ENCODE results near the gene EVI2A. TPM values are rescaled to one million over a fixed set of nuclear protein-coding genes. Genes with fewer than 3 reads are reported as not detected.

EVI2A gene
- total RNA-seq, 1 donor = 13.7 TPM

DNA sequence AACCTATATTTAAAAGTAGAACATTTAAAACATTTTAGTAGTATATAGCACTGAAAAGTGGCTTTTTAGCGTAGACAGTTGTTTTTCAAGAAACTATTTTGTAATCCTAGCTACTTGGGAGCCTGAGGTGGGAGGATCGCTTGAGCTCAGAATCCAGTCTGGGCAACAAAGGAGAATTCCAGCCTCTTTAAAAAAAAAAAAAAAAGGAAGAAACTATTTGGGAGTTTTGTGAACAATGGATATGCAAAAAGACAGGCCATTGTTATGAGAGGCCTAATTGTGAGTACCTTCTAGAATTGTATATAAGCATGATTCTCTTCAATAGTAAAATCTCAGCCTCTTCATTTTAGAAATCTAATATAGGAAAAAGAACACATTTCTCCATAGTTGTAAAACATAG is 42.0 kb downstream of the EVI2A start:
- no peak for DNase-seq (ENCODE audit: low read depth in 2 of 3, low spot score in 2 of 3)

DNA sequence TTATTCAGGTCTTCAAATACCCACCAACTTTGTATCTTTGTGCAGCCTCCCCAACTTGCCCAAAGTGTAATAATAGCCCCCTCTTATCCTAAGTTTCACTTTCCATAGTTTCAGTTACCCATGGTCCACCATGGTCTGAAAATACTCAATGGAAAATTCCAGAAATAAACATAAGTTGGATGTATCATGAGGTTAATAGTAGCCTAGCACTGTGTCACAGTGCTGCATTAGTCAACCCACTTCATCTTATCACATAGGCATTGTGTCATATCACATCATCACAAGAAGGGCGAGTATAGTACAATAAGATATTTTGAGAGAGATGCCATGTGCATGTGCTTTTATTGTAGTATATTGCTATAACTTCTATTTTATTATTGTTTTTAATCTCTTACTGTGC is 46.3 kb downstream of the EVI2A start:
- no peak for DNase-seq (ENCODE audit: low read depth in 2 of 3, low spot score in 2 of 3)

DNA sequence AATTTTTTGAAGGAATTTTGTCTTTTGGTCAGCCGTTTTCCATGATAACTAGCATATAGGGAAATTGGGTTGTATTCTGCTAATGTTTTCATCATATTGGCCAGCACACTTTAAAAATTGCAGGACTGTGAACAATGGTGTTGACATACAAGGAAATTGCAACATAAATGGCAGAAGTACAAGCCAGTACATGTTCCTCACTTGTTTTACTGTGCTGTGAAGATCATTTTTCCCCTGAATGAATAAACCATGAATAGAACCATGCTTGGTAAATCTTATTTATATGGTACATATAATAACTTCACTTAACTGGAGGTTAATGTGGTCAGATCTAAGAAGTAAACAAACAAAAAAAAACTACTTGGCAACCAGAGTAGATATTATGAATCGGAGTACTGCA is 47.2 kb downstream of the EVI2A start:
- DNase-seq (ENCODE audit: low read depth in 2 of 3, low spot score in 2 of 3) = no peak

GRCh38 chr17:31273516-31273915 is 47.9 kb downstream of the EVI2A start:
- DNase-seq (ENCODE audit: low read depth in 2 of 3, low spot score in 2 of 3) = no peak

DNA sequence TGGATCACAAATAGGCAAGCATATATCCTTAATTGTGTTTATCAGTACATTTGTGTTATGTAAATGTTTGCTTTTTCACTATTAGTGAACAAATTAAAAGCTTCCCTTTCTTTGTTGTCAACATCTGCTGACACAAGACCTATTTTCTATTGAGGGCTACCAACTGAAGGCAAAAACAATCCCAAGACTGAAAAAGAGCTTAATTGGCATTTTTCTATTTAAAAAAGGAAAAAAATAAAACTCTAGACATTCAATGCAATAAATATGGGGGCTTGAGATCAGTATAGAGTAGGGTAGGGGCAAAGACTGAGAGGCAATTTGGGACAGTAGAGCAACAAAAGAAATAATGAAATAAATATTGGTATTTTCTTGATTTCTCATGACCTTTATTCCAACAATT is 48.6 kb downstream of the EVI2A start:
- no peak for DNase-seq (ENCODE audit: low read depth in 2 of 3, low spot score in 2 of 3)

GRCh38 chr17:31272236-31272635 is 49.2 kb downstream of the EVI2A start:
- DNase-seq (ENCODE audit: low read depth in 2 of 3, low spot score in 2 of 3) = no peak

DNA sequence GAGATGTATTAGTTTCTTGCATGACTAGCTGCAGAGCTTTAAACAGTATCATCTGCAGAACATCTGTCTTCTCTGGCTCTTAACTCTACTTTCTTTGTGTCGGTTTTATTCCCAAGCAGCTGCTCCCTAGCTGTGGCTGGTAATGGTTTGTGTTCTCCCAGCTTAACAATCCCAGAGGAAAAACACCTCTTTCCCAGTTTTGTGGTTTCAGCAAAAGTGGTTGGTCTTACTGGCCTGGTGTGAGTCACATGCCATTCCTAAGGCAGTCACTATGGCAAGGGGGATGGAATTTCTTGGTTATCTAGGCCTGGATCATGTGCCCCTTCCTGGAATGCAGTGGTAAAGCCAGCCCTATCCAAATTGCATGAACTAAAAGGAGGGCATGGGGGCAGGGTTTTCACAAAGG is 51.8 kb downstream of the EVI2A start:
- DNase-seq (ENCODE audit: low read depth in 2 of 3, low spot score in 2 of 3) = no peak

DNA sequence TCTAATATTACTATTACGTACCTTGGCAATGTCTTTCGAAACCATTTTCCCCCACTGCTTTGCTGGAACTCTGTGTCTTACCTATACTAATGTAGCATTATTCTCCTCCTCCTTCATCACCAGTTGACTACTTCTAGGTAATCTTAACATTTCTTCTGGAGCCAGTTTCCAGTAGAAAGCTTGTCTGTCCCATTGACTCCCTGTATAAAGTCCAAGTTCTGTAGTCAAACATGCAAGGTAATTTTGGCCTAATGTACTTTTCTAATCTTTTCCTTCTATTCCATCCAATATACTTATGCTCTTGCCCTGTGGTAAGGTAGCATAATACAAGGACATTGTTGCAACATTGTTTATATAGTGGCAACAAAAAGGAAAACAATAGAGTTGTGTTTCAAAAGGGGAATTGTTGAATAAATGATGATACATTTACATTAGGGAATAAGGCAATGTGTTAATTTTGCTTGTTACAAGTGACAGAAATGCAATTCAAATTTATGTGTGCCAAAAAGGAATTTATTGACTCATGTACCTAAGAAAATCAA is 52.3 kb downstream of the EVI2A start:
- no peak for DNase-seq (ENCODE audit: low read depth in 2 of 3, low spot score in 2 of 3)

Other genes starting within 250 kb of the EVI2A start
- gene NF1, start 226.6 kb downstream of the EVI2A start, total RNA-seq = 28.5 TPM
- gene OMG, start 24.4 kb downstream of the EVI2A start, total RNA-seq = under 0.01 TPM
- 20.7 TPM for gene EVI2B, start 7.6 kb downstream of the EVI2A start, total RNA-seq
- gene RAB11FIP4, start 70.1 kb upstream of the EVI2A start, total RNA-seq = 15.1 TPM